8988T (cell line): ENCODE results near the gene FRMPD1.

ENCODE experiments used
- DNase-seq: peaks from one replicate; pipeline ENCODE4 v3.0.0; 2011

FRMPD1 gene

DNA sequence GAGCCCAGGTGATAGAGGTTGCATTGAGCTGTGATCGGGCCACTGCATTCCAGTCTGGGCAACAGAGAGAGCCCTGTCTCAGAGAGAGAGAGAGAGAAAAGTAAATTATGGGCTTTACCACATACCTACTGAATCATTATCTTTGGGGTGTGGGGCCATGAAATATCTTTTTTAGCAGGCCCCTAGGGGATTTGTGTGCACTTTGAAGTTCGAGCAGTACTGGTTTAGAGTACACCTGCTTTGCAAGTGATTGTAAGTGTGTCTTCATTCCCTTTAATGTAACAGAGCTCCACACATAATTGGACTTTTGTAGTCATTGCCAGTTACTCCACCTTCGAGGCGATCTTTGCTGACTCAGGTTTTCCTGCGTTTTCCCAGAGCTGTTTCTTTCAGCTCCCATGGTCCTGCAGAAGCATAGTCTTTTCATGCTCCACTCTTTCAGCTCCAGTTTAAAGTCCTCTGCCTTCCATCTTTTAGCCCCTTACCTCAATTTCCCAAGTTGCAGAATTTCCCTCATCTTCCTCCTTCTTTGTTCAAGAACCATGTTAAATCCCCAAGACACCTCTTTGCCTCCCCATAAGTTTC is 24.0 kb upstream of the FRMPD1 start:
- DNase-seq = no peak

- DNase-seq = no peak
Measured at GRCh38 chr9:37632479-37632878, 18.3 kb upstream of the FRMPD1 start.

DNA sequence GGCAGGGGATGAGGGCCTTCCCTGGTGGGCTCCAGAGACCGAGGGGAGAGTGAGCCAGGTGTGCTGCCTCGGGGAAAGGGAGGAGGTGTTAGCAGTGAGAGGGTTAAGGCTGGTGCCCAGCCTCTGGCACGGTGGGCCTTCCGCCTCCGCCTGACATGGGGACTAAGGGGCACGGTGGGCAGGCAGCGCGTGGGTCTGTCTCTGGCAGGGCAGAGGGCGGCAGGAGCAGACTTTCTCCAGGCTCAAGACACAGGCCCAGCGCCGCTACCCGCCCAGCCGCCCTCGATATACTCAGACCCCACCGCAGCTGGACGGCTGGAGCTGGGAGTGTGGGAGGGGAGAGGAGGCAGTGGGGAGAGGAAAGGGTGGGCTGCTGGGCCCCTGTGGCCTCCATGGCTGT is 14.9 kb upstream of the FRMPD1 start:
- no peak for DNase-seq

GRCh38 chr9:37636511-37637448 is 14.0 kb upstream of the FRMPD1 start:
- DNase-seq = no peak

- DNase-seq = no peak
Measured at GRCh38 chr9:37639109-37639762, 11.5 kb upstream of the FRMPD1 start.

GRCh38 chr9:37639841-37640240 is 10.9 kb upstream of the FRMPD1 start:
- no peak for DNase-seq

GRCh38 chr9:37640246-37640645 is 10.5 kb upstream of the FRMPD1 start:
- DNase-seq = no peak

- DNase-seq = no peak
Measured at GRCh38 chr9:37641331-37641730, 9.4 kb upstream of the FRMPD1 start.

DNA sequence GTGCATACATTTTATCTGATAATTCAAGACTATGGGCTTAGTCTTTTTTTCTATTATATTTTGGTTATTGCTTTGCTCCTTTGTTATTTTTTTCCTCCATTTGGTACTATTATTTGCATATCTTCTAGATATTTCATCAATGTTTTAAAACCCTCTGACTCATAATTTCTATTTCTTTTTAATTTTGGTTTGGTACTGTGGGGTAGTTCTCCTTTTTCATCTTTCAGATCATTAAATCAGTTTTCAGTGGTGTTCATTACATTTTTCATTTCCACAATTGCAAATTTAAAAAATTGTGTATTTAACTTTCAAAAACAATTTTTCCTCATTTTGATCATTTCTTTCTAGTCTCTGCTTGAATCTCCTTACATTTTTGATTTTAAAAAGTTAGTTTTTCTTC is 7.5 kb upstream of the FRMPD1 start:
- DNase-seq = no peak

- DNase-seq = no peak
Measured at GRCh38 chr9:37645903-37646506, 4.7 kb upstream of the FRMPD1 start.

DNA sequence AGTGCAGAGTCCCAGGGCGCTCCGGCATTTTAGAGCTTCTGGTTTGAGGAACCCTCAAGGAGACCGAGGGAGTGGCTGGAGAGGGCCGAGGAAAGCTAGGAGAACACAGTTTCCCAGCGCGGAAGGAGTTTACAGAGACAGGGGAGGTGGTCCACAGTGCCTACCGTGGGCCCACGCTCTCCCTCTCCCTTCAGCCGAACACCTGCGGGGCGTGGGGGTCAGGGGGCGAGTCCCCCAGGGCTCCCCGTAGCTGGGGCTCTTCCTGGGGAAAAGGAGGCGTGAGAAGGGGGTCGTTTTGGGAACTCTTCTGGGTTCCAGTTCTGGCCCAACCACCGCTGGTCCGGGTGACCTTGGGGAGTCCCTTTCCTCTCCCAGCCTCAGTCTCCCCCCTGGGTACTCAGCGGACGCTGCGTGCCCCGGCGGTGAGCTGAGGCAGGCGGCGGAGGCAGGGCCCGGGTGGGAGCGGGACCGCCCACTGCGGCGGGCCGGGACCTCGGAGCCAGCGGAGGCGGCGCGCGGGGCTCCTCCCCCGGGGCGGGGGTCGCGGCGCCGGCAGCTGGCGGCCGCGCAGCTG is 368 bp upstream of the FRMPD1 start:
- DNase-seq = no peak

- no peak for DNase-seq
Measured at GRCh38 chr9:37652261-37652660, 1.5 kb downstream of the FRMPD1 start.

- no peak for DNase-seq
Measured at GRCh38 chr9:37653385-37653784, 2.6 kb downstream of the FRMPD1 start.

DNA sequence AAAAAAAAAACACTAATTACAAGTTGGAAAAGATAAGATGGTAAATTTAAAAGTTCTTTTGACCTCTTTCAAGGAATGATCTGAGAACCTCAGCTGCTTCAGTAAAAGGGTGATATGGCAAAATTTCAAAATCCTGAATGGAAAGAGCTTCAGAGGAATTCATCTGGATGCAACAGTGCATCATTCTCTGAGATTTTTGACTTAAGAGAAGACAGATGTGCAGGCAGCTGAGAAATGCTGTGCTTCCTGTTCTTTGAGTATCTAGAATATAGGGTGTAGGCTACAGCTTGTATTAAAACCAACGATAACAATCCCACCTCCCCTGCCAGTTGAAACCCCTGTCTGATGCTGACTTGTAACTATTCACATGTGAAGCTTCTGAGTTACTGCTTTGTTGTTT is 6.2 kb downstream of the FRMPD1 start:
- no peak for DNase-seq

DNA sequence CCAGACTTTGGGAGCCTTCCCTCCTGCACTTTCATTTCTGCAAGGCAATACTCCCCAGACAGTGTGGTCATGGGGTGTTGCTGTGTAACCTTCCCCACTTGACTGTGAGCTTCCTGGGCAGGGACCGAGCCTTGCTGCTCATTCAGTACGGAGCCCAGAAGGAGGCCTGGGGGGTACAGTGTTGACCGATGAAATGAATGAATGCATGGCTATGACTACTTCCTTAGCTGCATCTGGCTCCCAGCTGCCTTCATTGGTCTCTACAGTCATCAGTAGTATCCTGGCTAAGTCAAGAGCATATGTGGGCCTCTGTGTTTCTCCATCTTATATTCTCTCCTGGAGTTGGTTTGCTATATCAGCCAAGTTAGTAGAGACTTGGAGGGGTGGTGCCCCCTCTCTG is 9.9 kb downstream of the FRMPD1 start:
- no peak for DNase-seq

GRCh38 chr9:37663926-37664325 is 13.2 kb downstream of the FRMPD1 start:
- DNase-seq = no peak

- DNase-seq = no peak
Measured at GRCh38 chr9:37667706-37668105, 17.0 kb downstream of the FRMPD1 start.

- no peak for DNase-seq
Measured at GRCh38 chr9:37668116-37668601, 17.4 kb downstream of the FRMPD1 start.

- DNase-seq = no peak
Measured at GRCh38 chr9:37669232-37669631, 18.5 kb downstream of the FRMPD1 start.

- DNase-seq = no peak
Measured at GRCh38 chr9:37675661-37676060, 24.9 kb downstream of the FRMPD1 start.

GRCh38 chr9:37676411-37676830 is 25.7 kb downstream of the FRMPD1 start:
- no peak for DNase-seq

DNA sequence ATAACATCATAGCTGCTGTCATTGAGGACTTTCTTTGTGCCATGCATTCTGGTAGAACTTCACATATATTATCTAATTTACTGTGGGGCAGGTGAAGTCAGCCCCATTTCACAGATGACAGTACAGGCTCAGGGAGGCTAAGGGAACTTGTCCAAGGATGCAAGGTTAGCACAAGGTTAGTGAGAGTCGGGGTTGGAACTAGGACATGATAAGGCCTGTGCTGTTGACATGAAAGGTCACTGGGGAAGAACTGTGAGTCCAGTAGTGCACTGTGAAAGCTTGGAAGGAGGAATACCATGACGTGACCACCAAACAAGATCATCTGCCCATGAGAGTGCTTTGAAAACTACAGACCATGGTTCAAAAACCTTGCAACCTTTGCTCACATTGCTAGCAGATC is 26.7 kb downstream of the FRMPD1 start:
- DNase-seq = no peak

- no peak for DNase-seq
Measured at GRCh38 chr9:37678789-37679273, 28.1 kb downstream of the FRMPD1 start.
